Esophagus squamous epithelium (tissue), 4 donors: ENCODE data around the gene TBX2.

Source experiments
- CTCF ChIP-seq, 6 experiments: fragments of 450-650 bp in 4 of 6; fragments of 200-600 bp in 2 of 6; sonication (generic) in 2 of 6; IDR thresholded peaks; one replicate each; pipeline ENCODE4 v1.5.1; 2016 to 2019; ENCODE audit warnings: antibody characterized with exemption in 6 of 6, mild to moderate bottlenecking in 4 of 6, moderate library complexity in 4 of 6
- POLR2A ChIP-seq, 4 donors: fragments of 450-650 bp; IDR thresholded peaks; one replicate each; pipeline ENCODE4 v1.6.1; 2017; ENCODE audit warnings: antibody characterized with exemption in 4 of 4, mild to moderate bottlenecking in 4 of 4, moderate library complexity in 3 of 4

- TF ChIP-seq CTCF (IDR thresholded peaks at IDR 0.05) (peak in 1 of 6 experiments; percentile 4), POLR2A (IDR thresholded peaks at IDR 0.05) (no peak)
These were observed 11.9 kb downstream of the TBX2 start for GRCh38 chr17:61411261-61412142.
